ENCODE data around the gene NEGR1.

DNA sequence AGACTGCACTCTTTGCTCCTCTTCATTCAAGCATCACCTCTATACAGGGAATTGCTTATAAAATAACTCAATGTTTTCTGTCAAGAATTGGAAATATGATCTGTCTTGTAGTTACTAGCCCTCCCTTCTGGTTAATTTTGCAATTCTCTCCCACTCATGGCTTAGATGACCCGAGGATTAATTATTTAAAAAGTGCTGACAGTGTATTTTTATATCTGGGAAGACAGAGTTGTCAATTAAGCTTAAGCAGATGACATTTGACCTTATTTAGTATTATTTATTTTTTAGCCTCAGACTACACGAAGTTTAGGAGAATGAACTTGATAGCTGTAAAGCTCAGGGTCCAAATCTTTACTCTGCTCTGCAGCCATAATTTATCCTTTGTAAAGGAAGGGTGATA lies 538.5 kb downstream of the NEGR1 start:
- TF ChIP-seq, protein P1, sequence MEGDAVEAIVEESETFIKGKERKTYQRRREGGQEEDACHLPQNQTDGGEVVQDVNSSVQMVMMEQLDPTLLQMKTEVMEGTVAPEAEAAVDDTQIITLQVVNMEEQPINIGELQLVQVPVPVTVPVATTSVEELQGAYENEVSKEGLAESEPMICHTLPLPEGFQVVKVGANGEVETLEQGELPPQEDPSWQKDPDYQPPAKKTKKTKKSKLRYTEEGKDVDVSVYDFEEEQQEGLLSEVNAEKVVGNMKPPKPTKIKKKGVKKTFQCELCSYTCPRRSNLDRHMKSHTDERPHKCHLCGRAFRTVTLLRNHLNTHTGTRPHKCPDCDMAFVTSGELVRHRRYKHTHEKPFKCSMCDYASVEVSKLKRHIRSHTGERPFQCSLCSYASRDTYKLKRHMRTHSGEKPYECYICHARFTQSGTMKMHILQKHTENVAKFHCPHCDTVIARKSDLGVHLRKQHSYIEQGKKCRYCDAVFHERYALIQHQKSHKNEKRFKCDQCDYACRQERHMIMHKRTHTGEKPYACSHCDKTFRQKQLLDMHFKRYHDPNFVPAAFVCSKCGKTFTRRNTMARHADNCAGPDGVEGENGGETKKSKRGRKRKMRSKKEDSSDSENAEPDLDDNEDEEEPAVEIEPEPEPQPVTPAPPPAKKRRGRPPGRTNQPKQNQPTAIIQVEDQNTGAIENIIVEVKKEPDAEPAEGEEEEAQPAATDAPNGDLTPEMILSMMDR (conservative IDR thresholded peaks at IDR 0.05): no peak
- no peak for TF ChIP-seq EZH2 (IDR thresholded peaks at IDR 0.05; ENCODE audit: low read depth)

Data from PC-9 (cell line).